HL-60 (cell line): Measurements from ENCODE around the gene CBARP.

Experiments used
- DNase-seq, 2 experiments: peaks; one replicate each; pipeline ENCODE4 v3.0.0-alpha.2; 2010 to 2020; ENCODE audit warnings: low read depth in 1 of 2, low spot score in 1 of 2
- H3K27ac ChIP-seq: fragments of 250-450 bp; sonication (Bioruptor Pico); replicated peaks from 2 replicates; pipeline ENCODE4 v1.5.1; 2020; ENCODE audit warnings: mild to moderate bottlenecking, moderate library complexity
- H3K27me3 ChIP-seq: fragments of 250-450 bp; sonication (Bioruptor Pico); 2 replicates; pipeline ENCODE4 v1.5.1; 2021; ENCODE audit warnings: mild to moderate bottlenecking, moderate library complexity; ENCODE audit not compliant: insufficient read depth, poor library complexity, severe bottlenecking
- H3K4me3 ChIP-seq: replicated peaks from 2 replicates; pipeline ENCODE4 v1.5.1; 2011; ENCODE audit warnings: mild to moderate bottlenecking, control low read depth, low read length; ENCODE audit not compliant: insufficient read depth
- CTCF ChIP-seq: IDR thresholded peaks from one replicate; pipeline ENCODE4 v1.5.1; 2011; ENCODE audit warnings: low read length, control low read depth, inconsistent platforms; ENCODE audit not compliant: insufficient read depth
- GABPA ChIP-seq: IDR thresholded peaks from 2 replicates; pipeline ENCODE4 v1.6.1; 2012; ENCODE audit warnings: low read depth
- POLR2AphosphoS5 ChIP-seq: IDR thresholded peaks from 2 replicates; pipeline ENCODE4 v1.6.1; 2012; ENCODE audit warnings: low read depth
- REST ChIP-seq: IDR thresholded peaks from 2 replicates; pipeline ENCODE4 v1.6.1; 2012; ENCODE audit warnings: low read depth; ENCODE audit not compliant: insufficient replicate concordance
- SPI1 ChIP-seq: IDR thresholded peaks from 2 replicates; pipeline ENCODE4 v1.6.1; 2012; ENCODE audit warnings: low read depth, mild to moderate bottlenecking, borderline replicate concordance

CBARP gene

GRCh38 chr19:1266129-1266915, 28.5 kb upstream of the CBARP start:
- no peaks in the 10 kb centered on the region for H3K27me3 ChIP-seq
- 0 out of 2 replicates have a peak, but pooled peaks have one; percentile 13 for TF ChIP-seq POLR2AphosphoS5
- no peak for TF ChIP-seq GABPA
- DNase-seq, result peak; percentile 73 to 87
- H3K4me3 ChIP-seq, result peak overlapping the region; percentile 48
- no peak overlapping the region for H3K27ac ChIP-seq

GRCh38 chr19:1265615-1266128, 27.9 kb upstream of the CBARP start:
- Histone ChIP-seq H3K27ac (no peak overlapping the region), H3K27me3 (no peaks in the 10 kb centered on the region), H3K4me3 (peak overlapping the region; percentile 48)
- no peak for TF ChIP-seq POLR2AphosphoS5
- no peak for TF ChIP-seq REST
- TF ChIP-seq CTCF, result no peak
- no peak for TF ChIP-seq GABPA
- no peak for TF ChIP-seq SPI1
- peak in 1 of 2 experiments; percentile 85 for DNase-seq

- Histone ChIP-seq H3K27me3 (no peaks in the 10 kb centered on the region), H3K27ac (no peak overlapping the region), H3K4me3 (no peak overlapping the region)
- TF ChIP-seq SPI1, result no peak
- no peak for TF ChIP-seq REST
- TF ChIP-seq CTCF, result no peak
- TF ChIP-seq POLR2AphosphoS5, result no peak
- TF ChIP-seq GABPA, result no peak
- DNase-seq, result no peak
These were observed 27.2 kb upstream of the CBARP start for GRCh38 chr19:1264801-1265614.

GRCh38 chr19:1263188-1263587, 25.4 kb upstream of the CBARP start:
- no peak for DNase-seq
- H3K4me3 ChIP-seq, result no peak overlapping the region
- H3K27me3 ChIP-seq, result no peaks in the 10 kb centered on the region
- no peak overlapping the region for H3K27ac ChIP-seq
- TF ChIP-seq REST, result no peak
- no peak for TF ChIP-seq GABPA
- no peak for TF ChIP-seq SPI1
